Brain microvascular endothelial cell (primary cell): Measurements from ENCODE around the gene PPM1D.
"Not testable (repeated sequence)": the region's sequence is repeated elsewhere in the genome, so short reads cannot be mapped to it uniquely, and the experiment has no call there.

Experiments
- DNase-seq: peaks from one replicate; pipeline ENCODE4 v3.0.0-alpha.2; 2020
- H3K27ac ChIP-seq: fragments of 250-450 bp; sonication (Bioruptor Pico); 2 replicates; pipeline ENCODE4 v1.5.1; 2020; ENCODE audit warnings: mild to moderate bottlenecking, moderate library complexity
- H3K27me3 ChIP-seq: fragments of 250-450 bp; sonication (Bioruptor Pico); replicated peaks from 2 replicates; pipeline ENCODE4 v1.5.1; 2020; ENCODE audit warnings: mild to moderate bottlenecking
- H3K36me3 ChIP-seq: fragments of 250-450 bp; sonication (Bioruptor Pico); replicated peaks from 2 replicates; pipeline ENCODE4 v1.5.1; 2020; ENCODE audit warnings: mild to moderate bottlenecking
- H3K4me3 ChIP-seq: 2 replicates; pipeline ENCODE4 v1.5.1; 2011; ENCODE audit warnings: low read depth, mild to moderate bottlenecking, control low read depth, low read length, moderate library complexity
- CTCF ChIP-seq: IDR thresholded peaks from 2 replicates; pipeline ENCODE4 v1.5.1; 2011; ENCODE audit warnings: low read depth, mild to moderate bottlenecking, moderate library complexity, low read length, control low read depth, inconsistent platforms; ENCODE audit errors: missing control alignments
- in situ Hi-C: cut with HindIII; loops from 2 replicates; pipeline ENCODE4 v1.10.0; 2017; ENCODE audit warnings: low sequenced_read_pairs, low pct_ligation_motif_present

PPM1D gene

GRCh38 chr17:60585887-60586286 is 14.1 kb upstream of the PPM1D start:
- H3K27me3 ChIP-seq: no peaks in the 10 kb centered on the region
- no peak overlapping the region for H3K27ac ChIP-seq
- in situ Hi-C loops: no loop called here
- H3K4me3 ChIP-seq: no peak overlapping the region
- H3K36me3 ChIP-seq: no peaks in the 10 kb centered on the region
- no peak for DNase-seq
- no peak for TF ChIP-seq CTCF

GRCh38 chr17:60586288-60586974 is 13.6 kb upstream of the PPM1D start:
- Histone ChIP-seq H3K4me3 (no peak overlapping the region), H3K36me3 (no peaks in the 10 kb centered on the region), H3K27ac (no peak overlapping the region), H3K27me3 (no peaks in the 10 kb centered on the region)
- TF ChIP-seq CTCF: peak; percentile 31
- in situ Hi-C loops: no loop called here
- DNase-seq: no peak

GRCh38 chr17:60590070-60590469 is 9.9 kb upstream of the PPM1D start:
- H3K4me3 ChIP-seq: no peak overlapping the region
- no peaks in the 10 kb centered on the region for H3K27me3 ChIP-seq
- in situ Hi-C loops: no loop called here
- TF ChIP-seq CTCF: no peak
- H3K36me3 ChIP-seq: no peaks in the 10 kb centered on the region
- no peak overlapping the region for H3K27ac ChIP-seq
- DNase-seq: no peak

- H3K27me3 ChIP-seq: no peaks in the 10 kb centered on the region
- no peaks in the 10 kb centered on the region for H3K36me3 ChIP-seq
- no peak overlapping the region for H3K27ac ChIP-seq
- DNase-seq: no peak
- no peak for TF ChIP-seq CTCF
- in situ Hi-C loops: no loop called here
- H3K4me3 ChIP-seq: no peak overlapping the region
Observed at GRCh38 chr17:60592750-60593149, 7.2 kb upstream of the PPM1D start.

GRCh38 chr17:60593441-60594036 is 6.5 kb upstream of the PPM1D start:
- not testable (repeated sequence) for DNase-seq, H3K36me3 ChIP-seq

GRCh38 chr17:60594170-60594569 is 5.8 kb upstream of the PPM1D start:
- H3K4me3 ChIP-seq, DNase-seq, H3K27me3 ChIP-seq, H3K36me3 ChIP-seq, H3K27ac ChIP-seq, in situ Hi-C loops: not testable (repeated sequence)

More at GRCh38 chr17:60593441-60594036, 6.5 kb upstream of the PPM1D start:
- H3K27ac ChIP-seq, H3K27me3 ChIP-seq, H3K4me3 ChIP-seq, in situ Hi-C loops: not testable (repeated sequence)

- Histone ChIP-seq H3K36me3 (no peaks in the 10 kb centered on the region), H3K27me3 (no peaks in the 10 kb centered on the region), H3K4me3 (no peak overlapping the region), H3K27ac (no peak overlapping the region)
- no peak for DNase-seq
- in situ Hi-C loops: no loop called here
- no peak for TF ChIP-seq CTCF
Observed at GRCh38 chr17:60594734-60595133, 5.3 kb upstream of the PPM1D start.
